LNCaP clone FGC (cell line): ENCODE data around the gene TSPAN4.
A peak's percentile ranks its signal among the peaks of the same experiment; 100 is the strongest.

Experiments
- DNase-seq: peaks from one replicate; pipeline ENCODE4 v3.0.0-alpha.2; 2011; ENCODE audit warnings: low read depth
- H3K4me3 ChIP-seq: 2 replicates; pipeline ENCODE4 v1.5.1; 2011; ENCODE audit warnings: mild to moderate bottlenecking, low read depth, low read length, control low read depth
- CTCF ChIP-seq: IDR thresholded peaks from 2 replicates; pipeline ENCODE4 v1.5.1; 2012; ENCODE audit warnings: mild to moderate bottlenecking; ENCODE audit not compliant: control insufficient read depth, insufficient read depth; ENCODE audit errors: extremely low read depth

The TSPAN4 gene

GRCh38 chr11:910044-910588, 67.5 kb downstream of the TSPAN4 start:
- DNase-seq = no peak
- TF ChIP-seq CTCF = no peak
- H3K4me3 ChIP-seq = peak overlapping the region; percentile 94

- DNase-seq = peak; percentile 48
- H3K4me3 ChIP-seq = peak within 1 kb of the TSS; percentile 94
- TF ChIP-seq CTCF = no peak
Observed at GRCh38 chr11:910589-911030, 68.0 kb downstream of the TSPAN4 start, which contains the start of gene CHID1. Gene CHID1 (minus strand): TSS chr11:910810. CDS start chr11:904816, 5,994 bp downstream.

- TF ChIP-seq CTCF = peak; percentile 16; the same call in 1 of the 2 replicates
- no peak for DNase-seq
- peak overlapping the region; percentile 68 for H3K4me3 ChIP-seq
Observed at GRCh38 chr11:911031-911889, 68.6 kb downstream of the TSPAN4 start.

- TF ChIP-seq CTCF = no peak
- peak overlapping the region; percentile 68 for H3K4me3 ChIP-seq
- DNase-seq = no peak
Observed at GRCh38 chr11:911890-912219, 69.2 kb downstream of the TSPAN4 start.

- DNase-seq = no peak
- no peak overlapping the region for H3K4me3 ChIP-seq
- no peak for TF ChIP-seq CTCF
Observed at GRCh38 chr11:912266-912665, 69.6 kb downstream of the TSPAN4 start.

GRCh38 chr11:913043-913442, 70.4 kb downstream of the TSPAN4 start:
- no peak overlapping the region for H3K4me3 ChIP-seq
- TF ChIP-seq CTCF = no peak
- DNase-seq = no peak
